ENCODE results near the gene FH.

DNA sequence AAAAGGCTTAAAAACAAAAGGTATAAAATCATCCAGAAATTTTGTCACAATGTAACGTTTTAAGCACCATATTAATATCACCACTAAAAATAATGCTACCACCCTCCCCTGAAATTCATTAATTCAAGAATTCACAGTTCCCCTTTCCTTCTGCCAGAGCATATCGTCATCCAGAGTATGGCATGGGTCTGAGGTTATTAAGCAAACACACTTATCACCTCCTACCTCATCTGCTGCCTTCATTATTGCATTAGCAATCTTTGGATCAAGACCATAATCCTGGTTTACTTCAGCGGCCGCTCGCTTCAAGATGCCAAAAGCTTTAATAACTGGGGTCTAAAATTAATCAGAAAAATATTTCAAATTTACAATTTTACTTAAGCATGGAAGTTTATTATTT is 6.2 kb downstream of the FH start:
- no peak for TF ChIP-seq CTCF (optimal IDR thresholded peaks at IDR 0.05 in 1 of 3, IDR thresholded peaks at IDR 0.05 in 1 of 3, conservative IDR thresholded peaks at IDR 0.05 in 1 of 3; ENCODE audit: extremely low read depth in 1 of 3, insufficient read depth in 2 of 3, low read length in 3 of 3)
- TF ChIP-seq EZH2 (IDR thresholded peaks at IDR 0.05; ENCODE audit: low read length) = no peak

Measured in keratinocyte (primary cell).